HepG2 (cell line): ENCODE data around the gene NET1. TPM values are rescaled to one million over a fixed set of nuclear protein-coding genes. Genes with fewer than 3 reads are reported as not detected.
A peak's percentile ranks its signal among the peaks of the same experiment; 100 is the strongest.

Experiments used
- ATAC-seq: fragments of 200-7000 bp; cut with Tn5 transposase; 3 replicates; pipeline ENCODE4 v1.9.1; 2020; ENCODE audit warnings: mild to moderate bottlenecking, moderate library complexity
- BruUV-seq: library from RNA; stranded (reverse); fragments of 400-500 nt; replicated peaks from 2 replicates; lab custom pipeline; 2021; lab: Mats Ljungman, UMichigan
- CTCF ChIA-PET: fragments of 300-600 bp; formaldehyde crosslinking; extraction: SDS; loops from one replicate; lab custom pipeline; 2021; ENCODE audit warnings: low total read pairs, inconsistent platforms, low intra/inter-chr PET ratio; lab: Yijun Ruan, JAX
- POLR2A ChIA-PET: fragments of 350-600 bp; sonication (Branson Sonifier 250); formaldehyde crosslinking; loops from one replicate; lab custom pipeline; 2020; ENCODE audit warnings: antibody characterized with exemption, inconsistent platforms; lab: Yijun Ruan, JAX
- DNase-seq: peaks from one replicate; pipeline ENCODE4 v3.0.0-alpha.2; 2015; ENCODE audit warnings: low spot score
- FAIRE-seq: peaks from 3 replicates; lab custom pipeline; 2011; peaks lifted over from hg19 to GRCh38; lab: Jason Lieb, UNC
- H2AFZ ChIP-seq: one replicate; pipeline ENCODE4 v1.6.1; 2011; ENCODE audit warnings: low read length, inconsistent platforms
- H3K27ac ChIP-seq: fragments of 300-600 bp; 3 replicates; pipeline ENCODE4 v1.8.0; 2011; ENCODE audit warnings: mixed run types, mild to moderate bottlenecking, mixed read lengths, low read length, inconsistent platforms; ENCODE audit not compliant: insufficient read depth; ENCODE audit errors: extremely low read length
- H3K27me3 ChIP-seq, 2 experiments: fragments of 200-600 bp in 1 of 2; 2 replicates in 1 of 2; 3 replicates in 1 of 2; pipeline versions ENCODE4 v1.6.0 to v1.8.0; 2011; ENCODE audit warnings: low read length in 2 of 2, mild to moderate bottlenecking in 2 of 2, moderate library complexity in 2 of 2, inconsistent platforms in 1 of 2; ENCODE audit not compliant: insufficient read depth in 2 of 2, control insufficient read depth in 1 of 2
- H3K36me3 ChIP-seq, 2 experiments: fragments of 200-600 bp in 1 of 2; replicated peaks in 1 of 2; 2 replicates in 1 of 2; 3 replicates in 1 of 2; pipeline versions ENCODE4 v1.5.1 to v1.8.0; 2011; ENCODE audit warnings: low read length in 2 of 2, inconsistent platforms in 1 of 2; ENCODE audit not compliant: insufficient read depth in 2 of 2, control insufficient read depth in 1 of 2
- H3K4me1 ChIP-seq: 2 replicates; pipeline ENCODE4 v1.5.1; 2012; ENCODE audit warnings: low read length, inconsistent platforms; ENCODE audit not compliant: insufficient read depth
- H3K4me2 ChIP-seq: 2 replicates; pipeline ENCODE4 v1.6.0; 2011; ENCODE audit warnings: low read depth, low read length, inconsistent platforms
- H3K4me3 ChIP-seq, 3 experiments: fragments of 200-600 bp in 1 of 3; sonication (generic), shearing (Covaris generic) in 1 of 3; replicated peaks in 1 of 3; 2 replicates each; pipeline ENCODE4 v1.5.1; 2011 to 2016; ENCODE audit warnings: low read length in 3 of 3, inconsistent platforms in 2 of 3, low read depth in 2 of 3, mild to moderate bottlenecking in 2 of 3, control low read depth in 1 of 3, mixed read lengths in 1 of 3; ENCODE audit not compliant: insufficient read depth in 1 of 3
- H3K79me2 ChIP-seq: one replicate; pipeline ENCODE4 v1.6.1; 2011; ENCODE audit warnings: low read length, inconsistent platforms; ENCODE audit not compliant: insufficient read depth
- H3K9ac ChIP-seq: 2 replicates; pipeline ENCODE4 v1.6.0; 2011; ENCODE audit warnings: mild to moderate bottlenecking, low read depth, low read length, inconsistent platforms; ENCODE audit not compliant: insufficient read depth
- H3K9me3 ChIP-seq: 2 replicates; pipeline ENCODE4 v1.5.1; 2012; ENCODE audit warnings: mild to moderate bottlenecking, low read length
- H4K20me1 ChIP-seq: 2 replicates; pipeline ENCODE4 v1.6.0; 2011; ENCODE audit warnings: inconsistent platforms, mild to moderate bottlenecking, low read length, moderate library complexity; ENCODE audit not compliant: insufficient read depth
- EED ChIP-seq: sonication (generic); formaldehyde crosslinking; IDR thresholded peaks from 2 replicates; pipeline ENCODE4 v1.5.0; 2020; ENCODE audit warnings: mild to moderate bottlenecking, missing genetic modification reagents
- ZNF225 ChIP-seq: sonication (generic); formaldehyde crosslinking; IDR thresholded peaks from 2 replicates; pipeline ENCODE4 v1.4.0; 2020; ENCODE audit warnings: mild to moderate bottlenecking, missing genetic modification reagents
- ZNF678 ChIP-seq: sonication (generic); formaldehyde crosslinking; IDR thresholded peaks from 2 replicates; pipeline ENCODE4 v1.4.0; 2020; ENCODE audit warnings: mild to moderate bottlenecking, missing genetic modification reagents
- WGBS: methylation state at CpG from one replicate; pipeline ENCODE4 v1.1.6; 2017; ENCODE audit warnings: low lambda C conversion rate; 5-methylcytosine and 5-hydroxymethylcytosine counted together
- in situ Hi-C: cut with HindIII; loops from 2 replicates; pipeline ENCODE4 v1.10.0; 2017; ENCODE audit warnings: low pct_unique_long_range_greater_than_20kb; ENCODE audit not compliant: extremely low pct_ligation_motif_present
- intact Hi-C: fragments of 100-400 bp; cut with micrococcal nuclease; formaldehyde crosslinking; loops from one replicate; pipeline ENCODE4 v1.10.0; 2022; ENCODE audit not compliant: unreplicated experiment
- polyA plus RNA-seq, 8 experiments: library from polyadenylated mRNA; depleted of rRNA in 3 of 8; stranded (reverse) in 7 of 8; unstranded in 1 of 8; fragments of >200 nt; fragmentation: Illumina TruSeq in 4 of 8; extraction: Trizol in 4 of 8; gene quantifications; 2 replicates each; pipeline versions ENCODE4 v1.2.1 to v1.2.3, GENCODE V29; 2011 to 2016; ENCODE audit warnings: low read depth in 4 of 8, missing spikeins in 1 of 8, mixed read lengths in 1 of 8; ENCODE audit not compliant: insufficient read depth in 1 of 8
- total RNA-seq, 5 experiments: library from RNA; depleted of rRNA; stranded (reverse); fragments of >200 nt; fragmentation: Illumina TruSeq; extraction: Trizol; gene quantifications; 2 replicates each; pipeline ENCODE4 v1.2.3, GENCODE V29; 2016; ENCODE audit warnings: low read depth in 1 of 5
- TF ChIP-seq, protein P1 (sequence below): fragments of 450-650 bp; IDR thresholded peaks from 2 replicates; pipeline ENCODE4 v1.6.1; 2016

The NET1 gene
- total and polyA plus RNA-seq, 2 of the 13 experiments (the other 11 are each of a cell fraction or from before 2014, with no cell fraction given): 48.1 to 65.8 TPM

DNA sequence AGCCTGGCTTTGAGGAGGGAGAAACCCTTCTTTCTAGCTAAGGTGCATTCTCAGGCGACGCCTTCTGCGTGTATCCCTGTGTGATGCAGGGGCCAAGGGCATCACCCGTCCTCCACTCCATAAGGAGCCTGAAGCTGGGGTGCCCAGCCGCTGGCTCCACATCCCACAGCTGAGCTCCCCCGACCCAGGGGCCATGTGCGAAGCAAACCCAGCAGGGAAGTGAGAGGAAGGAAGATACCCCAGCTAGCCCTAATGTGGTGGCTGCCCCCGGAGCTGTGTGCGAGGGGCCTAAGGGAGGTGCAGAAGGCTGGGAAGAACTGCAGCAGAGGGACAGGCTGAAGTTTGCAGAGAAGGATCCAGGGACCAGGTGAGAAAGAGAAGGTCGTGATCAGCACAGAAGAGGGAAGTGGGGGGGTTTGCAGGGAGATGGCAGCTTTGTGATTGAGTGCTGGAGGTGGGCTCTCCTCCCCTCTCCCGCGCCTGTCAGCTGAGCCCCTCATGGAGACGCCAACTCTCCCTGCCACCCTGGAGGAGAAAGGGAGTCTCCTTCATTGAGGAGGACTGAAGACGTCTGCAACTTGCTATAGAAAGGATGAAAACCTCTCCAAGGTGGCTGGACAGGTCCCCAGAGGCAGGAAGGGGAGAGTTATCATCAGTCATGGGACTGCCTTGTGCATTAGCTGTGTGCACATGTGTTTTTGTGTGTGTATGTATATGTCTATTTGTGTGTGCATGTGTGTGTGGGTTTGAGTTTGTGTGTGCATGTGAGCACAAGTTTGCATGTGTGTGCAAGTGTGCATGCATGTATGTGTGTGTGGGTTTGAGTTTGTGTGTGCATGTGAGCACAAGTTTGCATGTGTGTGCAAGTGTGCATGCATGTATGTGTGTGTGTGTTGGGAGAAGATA lies 90.5 kb downstream of the NET1 start:
- Histone ChIP-seq H3K79me2 (no peaks in the 10 kb centered on the region), H3K27ac (no peak overlapping the region), H3K9me3 (no peaks in the 10 kb centered on the region), H3K4me1 (peaks cover 64% of the 10 kb centered on the region), H2AFZ (no peak overlapping the region), H3K4me2 (no peak overlapping the region), H3K27me3 (peaks cover 8 to 58% of the 10 kb centered on the region in 2 experiments; a peak in 4 of 5 replicates), H3K9ac (no peak overlapping the region), H3K36me3 (no peaks in the 10 kb centered on the region), H4K20me1 (no peaks in the 10 kb centered on the region), H3K4me3 (no peak overlapping the region)
- WGBS: 69% methylated on average over 13 of the region's 14 CpGs
- in situ Hi-C loops (no loop called here), intact Hi-C loops (no loop called here)
- no TSS peak for BruUV-seq
- ATAC-seq (no peak), FAIRE-seq (peak; percentile 26), DNase-seq (no peak)
- ChIA-PET CTCF (no interaction called here), POLR2A (no interaction called here)
- TF ChIP-seq ZNF225 (CRISPR knock-in tag) (no peak), EED (CRISPR knock-in tag) (no peak)
- TF ChIP-seq, protein P1, sequence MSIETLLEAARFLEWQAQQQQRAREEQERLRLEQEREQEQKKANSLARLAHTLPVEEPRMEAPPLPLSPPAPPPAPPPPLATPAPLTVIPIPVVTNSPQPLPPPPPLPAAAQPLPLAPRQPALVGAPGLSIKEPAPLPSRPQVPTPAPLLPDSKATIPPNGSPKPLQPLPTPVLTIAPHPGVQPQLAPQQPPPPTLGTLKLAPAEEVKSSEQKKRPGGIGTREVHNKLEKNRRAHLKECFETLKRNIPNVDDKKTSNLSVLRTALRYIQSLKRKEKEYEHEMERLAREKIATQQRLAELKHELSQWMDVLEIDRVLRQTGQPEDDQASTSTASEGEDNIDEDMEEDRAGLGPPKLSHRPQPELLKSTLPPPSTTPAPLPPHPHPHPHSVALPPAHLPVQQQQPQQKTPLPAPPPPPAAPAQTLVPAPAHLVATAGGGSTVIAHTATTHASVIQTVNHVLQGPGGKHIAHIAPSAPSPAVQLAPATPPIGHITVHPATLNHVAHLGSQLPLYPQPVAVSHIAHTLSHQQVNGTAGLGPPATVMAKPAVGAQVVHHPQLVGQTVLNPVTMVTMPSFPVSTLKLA: peak; percentile 92

DNA sequence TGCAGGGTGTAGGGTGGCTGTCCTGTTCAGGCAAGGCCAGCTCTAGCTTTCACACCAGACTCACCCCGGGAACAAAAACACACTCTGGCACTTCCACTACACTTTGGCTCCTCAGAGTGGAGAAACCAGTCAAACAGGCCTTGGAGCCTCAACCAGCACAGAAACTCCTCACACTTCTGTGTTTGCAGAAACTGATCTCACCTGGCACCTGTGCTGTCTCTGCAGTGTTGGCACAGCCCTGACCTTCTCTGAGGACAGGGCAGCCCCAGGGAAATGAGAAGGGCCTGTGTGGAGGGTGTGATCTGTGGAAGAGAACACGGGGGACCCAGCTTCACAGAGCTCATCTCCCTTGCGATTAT lies 91.1 kb downstream of the NET1 start:
- no TSS peak for BruUV-seq
- CTCF ChIA-PET: no interaction called here
- H3K4me2 ChIP-seq: no peak overlapping the region
- H2AFZ ChIP-seq: no peak overlapping the region
- ATAC-seq: no peak
- POLR2A ChIA-PET: no interaction called here
- no peaks in the 10 kb centered on the region for H4K20me1 ChIP-seq
- H3K9me3 ChIP-seq: no peaks in the 10 kb centered on the region
- 30% methylated on average over 3 of the region's 3 CpGs for WGBS
- FAIRE-seq: no peak
- TF ChIP-seq, protein P1: 0 out of 2 replicates have a peak, but pooled peaks have one; percentile 23
- no peak for TF ChIP-seq ZNF678 (CRISPR knock-in tag)
- peaks cover 70% of the 10 kb centered on the region for H3K4me1 ChIP-seq
- H3K27me3 ChIP-seq: peaks cover 10 to 57% of the 10 kb centered on the region in 2 experiments; a peak in 4 of 5 replicates
- no peak overlapping the region for H3K9ac ChIP-seq
- H3K27ac ChIP-seq: no peak overlapping the region
- intact Hi-C loops: no loop called here
- no peaks in the 10 kb centered on the region for H3K79me2 ChIP-seq
- in situ Hi-C loops: no loop called here
- H3K4me3 ChIP-seq: no peak overlapping the region
- DNase-seq: no peak
- no peaks in the 10 kb centered on the region for H3K36me3 ChIP-seq
